NK-92 (cell line): ENCODE measurements around the gene TNRC6B.
"Not testable (repeated sequence)": the region's sequence is repeated elsewhere in the genome, so short reads cannot be mapped to it uniquely, and the experiment has no call there.

ENCODE experiments used
- DNase-seq: peaks from one replicate; lab custom pipeline; 2025; ENCODE audit not compliant: unreplicated experiment; lab: John Stamatoyannopoulos, UW

The TNRC6B gene

GRCh38 chr22:40348025-40348658 lies 170.4 kb downstream of the TNRC6B start:
- no peak for DNase-seq

- DNase-seq: no peak
These were observed 175.0 kb downstream of the TNRC6B start for GRCh38 chr22:40352763-40353162.

GRCh38 chr22:40361100-40361499 lies 183.4 kb downstream of the TNRC6B start:
- DNase-seq: no peak

GRCh38 chr22:40363059-40363458 lies 185.3 kb downstream of the TNRC6B start:
- DNase-seq: no peak

GRCh38 chr22:40364431-40364830 lies 186.7 kb downstream of the TNRC6B start:
- no peak for DNase-seq

GRCh38 chr22:40366068-40366467 lies 188.3 kb downstream of the TNRC6B start:
- no peak for DNase-seq

- DNase-seq: no peak
These were observed 189.6 kb downstream of the TNRC6B start for GRCh38 chr22:40367342-40367741.

GRCh38 chr22:40368016-40368415 lies 190.3 kb downstream of the TNRC6B start:
- DNase-seq: no peak

GRCh38 chr22:40368836-40369235 lies 191.1 kb downstream of the TNRC6B start:
- DNase-seq: no peak

- no peak for DNase-seq
These were observed 196.8 kb downstream of the TNRC6B start for GRCh38 chr22:40374567-40374966.

GRCh38 chr22:40376149-40376548 lies 198.4 kb downstream of the TNRC6B start:
- DNase-seq: no peak

GRCh38 chr22:40377931-40378330 lies 200.2 kb downstream of the TNRC6B start:
- DNase-seq: no peak

GRCh38 chr22:40378448-40378847 lies 200.7 kb downstream of the TNRC6B start:
- DNase-seq: not testable (repeated sequence)

- no peak for DNase-seq
These were observed 203.7 kb downstream of the TNRC6B start for GRCh38 chr22:40381461-40381860.

GRCh38 chr22:40383905-40384304 lies 206.2 kb downstream of the TNRC6B start:
- no peak for DNase-seq

GRCh38 chr22:40385036-40385782 lies 207.5 kb downstream of the TNRC6B start:
- DNase-seq: no peak
